HG02885 (cell line): ENCODE data around the gene E2F7.

ENCODE experiments used
- ATAC-seq: cut with Tn5 transposase; IDR thresholded peaks from one replicate; pipeline ENCODE4 v1.9.1; 2021; ENCODE audit warnings: mild to moderate bottlenecking; ENCODE audit not compliant: unreplicated experiment, poor library complexity

Gene E2F7

DNA sequence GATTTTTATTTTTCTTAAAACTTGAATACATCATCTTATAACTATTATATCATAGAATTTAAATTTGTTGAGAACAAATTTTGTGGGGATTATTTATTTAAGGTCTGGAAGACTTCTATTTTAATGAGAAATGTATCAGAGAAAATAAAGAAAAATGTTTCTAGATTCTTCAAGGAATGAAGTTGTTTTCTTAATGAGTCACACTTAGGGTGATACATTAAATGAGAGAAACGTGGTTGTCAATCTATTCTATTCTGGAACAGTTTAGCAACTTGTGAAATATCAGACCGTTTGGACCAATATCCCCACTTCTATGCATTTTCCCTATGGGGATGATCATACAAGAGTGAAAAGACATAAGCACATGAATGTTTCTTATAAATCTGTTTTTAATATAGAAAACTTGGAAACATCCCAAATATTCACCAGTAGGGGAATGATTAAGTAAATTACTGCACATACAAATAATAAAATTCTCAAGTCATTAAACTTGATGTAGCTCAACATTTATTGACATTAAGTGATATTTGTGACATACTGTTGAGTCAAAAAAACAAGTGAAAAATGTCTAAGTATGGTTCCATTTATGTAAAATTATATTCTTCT, 88.5 kb downstream of the E2F7 start:
- no peak for ATAC-seq
